PFSK-1 (cell line): ENCODE data around the gene CTNNA1.

Source experiments
- FOXP2 ChIP-seq: optimal IDR thresholded peaks from 2 replicates; pipeline ENCODE3; 2011; ENCODE audit warnings: borderline replicate concordance, control low read depth, inconsistent platforms; ENCODE audit not compliant: insufficient read depth; ENCODE audit errors: extremely low read length, extremely low read depth
- POLR2AphosphoS5 ChIP-seq: IDR thresholded peaks from 2 replicates; pipeline ENCODE4 v1.6.1; 2012; ENCODE audit warnings: low read depth, mild to moderate bottlenecking, control low read depth, low read length, moderate library complexity
- SIN3A ChIP-seq: IDR thresholded peaks from 2 replicates; pipeline ENCODE4 v1.6.1; 2012; ENCODE audit warnings: mild to moderate bottlenecking, low read length, moderate library complexity, borderline replicate concordance; ENCODE audit not compliant: insufficient read depth
- TAF1 ChIP-seq: IDR thresholded peaks from 2 replicates; pipeline ENCODE4 v1.6.1; 2012; ENCODE audit warnings: low read length, control low read depth, borderline replicate concordance; ENCODE audit not compliant: insufficient read depth
- TF ChIP-seq, protein P1 (sequence below), 2 experiments: IDR thresholded peaks; 2 replicates each; pipeline versions ENCODE4 v1.6.1 to v1.8.0; 2011 to 2012; ENCODE audit warnings: low read depth in 2 of 2, low read length in 2 of 2, control low read depth in 1 of 2, inconsistent platforms in 1 of 2, mild to moderate bottlenecking in 1 of 2, moderate library complexity in 1 of 2; ENCODE audit not compliant: insufficient read depth in 1 of 2

The CTNNA1 gene

DNA sequence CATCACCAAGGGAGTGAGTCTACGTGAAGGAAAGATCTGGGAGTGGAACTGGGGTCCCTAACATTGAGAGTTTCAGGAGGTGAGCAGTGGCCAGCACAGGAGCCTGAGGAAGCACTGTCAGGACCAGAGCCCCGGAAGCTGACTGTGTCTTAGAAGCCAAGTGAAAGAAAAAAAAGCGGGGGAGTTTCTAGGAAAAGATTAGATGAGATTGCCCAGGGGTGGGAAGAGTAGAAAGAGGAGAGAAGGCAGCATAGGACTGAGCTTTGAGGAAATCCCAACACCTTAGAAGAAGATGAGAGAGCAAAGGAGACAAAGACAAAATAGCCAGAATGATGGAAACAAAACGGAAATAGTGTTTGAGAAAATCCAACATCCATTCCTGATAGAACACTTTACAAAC lies 158.9 kb downstream of the CTNNA1 start:
- TF ChIP-seq SIN3A (no peak), POLR2AphosphoS5 (no peak), TAF1 (no peak), FOXP2 (no peak)
- TF ChIP-seq, protein P1, sequence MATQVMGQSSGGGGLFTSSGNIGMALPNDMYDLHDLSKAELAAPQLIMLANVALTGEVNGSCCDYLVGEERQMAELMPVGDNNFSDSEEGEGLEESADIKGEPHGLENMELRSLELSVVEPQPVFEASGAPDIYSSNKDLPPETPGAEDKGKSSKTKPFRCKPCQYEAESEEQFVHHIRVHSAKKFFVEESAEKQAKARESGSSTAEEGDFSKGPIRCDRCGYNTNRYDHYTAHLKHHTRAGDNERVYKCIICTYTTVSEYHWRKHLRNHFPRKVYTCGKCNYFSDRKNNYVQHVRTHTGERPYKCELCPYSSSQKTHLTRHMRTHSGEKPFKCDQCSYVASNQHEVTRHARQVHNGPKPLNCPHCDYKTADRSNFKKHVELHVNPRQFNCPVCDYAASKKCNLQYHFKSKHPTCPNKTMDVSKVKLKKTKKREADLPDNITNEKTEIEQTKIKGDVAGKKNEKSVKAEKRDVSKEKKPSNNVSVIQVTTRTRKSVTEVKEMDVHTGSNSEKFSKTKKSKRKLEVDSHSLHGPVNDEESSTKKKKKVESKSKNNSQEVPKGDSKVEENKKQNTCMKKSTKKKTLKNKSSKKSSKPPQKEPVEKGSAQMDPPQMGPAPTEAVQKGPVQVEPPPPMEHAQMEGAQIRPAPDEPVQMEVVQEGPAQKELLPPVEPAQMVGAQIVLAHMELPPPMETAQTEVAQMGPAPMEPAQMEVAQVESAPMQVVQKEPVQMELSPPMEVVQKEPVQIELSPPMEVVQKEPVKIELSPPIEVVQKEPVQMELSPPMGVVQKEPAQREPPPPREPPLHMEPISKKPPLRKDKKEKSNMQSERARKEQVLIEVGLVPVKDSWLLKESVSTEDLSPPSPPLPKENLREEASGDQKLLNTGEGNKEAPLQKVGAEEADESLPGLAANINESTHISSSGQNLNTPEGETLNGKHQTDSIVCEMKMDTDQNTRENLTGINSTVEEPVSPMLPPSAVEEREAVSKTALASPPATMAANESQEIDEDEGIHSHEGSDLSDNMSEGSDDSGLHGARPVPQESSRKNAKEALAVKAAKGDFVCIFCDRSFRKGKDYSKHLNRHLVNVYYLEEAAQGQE (IDR thresholded peaks at IDR 0.05; ENCODE audit: insufficient read depth in 1 of 2, low read depth in 2 of 2, low read length in 2 of 2), result no peak

GRCh38 chr5:138913773-138914172 lies 160.5 kb downstream of the CTNNA1 start:
- TF ChIP-seq TAF1 (no peak), POLR2AphosphoS5 (no peak), FOXP2 (no peak), SIN3A (no peak)
- TF ChIP-seq, protein P1 (IDR thresholded peaks at IDR 0.05; ENCODE audit: insufficient read depth in 1 of 2, low read depth in 2 of 2, low read length in 2 of 2), result no peak

GRCh38 chr5:138914338-138914737 lies 161.1 kb downstream of the CTNNA1 start:
- TF ChIP-seq TAF1 (no peak), SIN3A (no peak), FOXP2 (no peak), POLR2AphosphoS5 (no peak)
- TF ChIP-seq, protein P1 (IDR thresholded peaks at IDR 0.05; ENCODE audit: insufficient read depth in 1 of 2, low read depth in 2 of 2, low read length in 2 of 2), result no peak

DNA sequence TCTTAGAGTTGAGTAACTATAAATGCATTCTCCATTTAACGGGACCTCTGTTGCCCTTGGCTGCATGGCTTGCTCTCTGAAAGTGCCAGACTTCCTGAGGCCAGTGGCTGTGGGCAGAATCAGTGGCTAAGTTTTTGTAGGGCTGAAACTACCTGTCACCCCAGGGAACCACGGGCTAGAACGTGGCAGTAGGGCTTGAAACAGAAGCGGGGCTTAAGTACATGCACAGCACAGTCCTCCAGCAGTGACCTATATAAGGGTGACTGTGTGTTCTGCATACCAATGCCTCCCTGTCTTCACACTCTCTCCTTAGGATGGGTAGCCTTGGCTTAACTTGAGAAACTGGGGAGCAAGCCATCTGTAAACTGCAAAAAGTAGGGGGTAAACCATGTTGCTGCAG lies 165.5 kb downstream of the CTNNA1 start:
- TF ChIP-seq POLR2AphosphoS5 (no peak), TAF1 (no peak), FOXP2 (no peak)
- TF ChIP-seq, protein P1 (IDR thresholded peaks at IDR 0.05; ENCODE audit: insufficient read depth in 1 of 2, low read depth in 2 of 2, low read length in 2 of 2), result no peak

DNA sequence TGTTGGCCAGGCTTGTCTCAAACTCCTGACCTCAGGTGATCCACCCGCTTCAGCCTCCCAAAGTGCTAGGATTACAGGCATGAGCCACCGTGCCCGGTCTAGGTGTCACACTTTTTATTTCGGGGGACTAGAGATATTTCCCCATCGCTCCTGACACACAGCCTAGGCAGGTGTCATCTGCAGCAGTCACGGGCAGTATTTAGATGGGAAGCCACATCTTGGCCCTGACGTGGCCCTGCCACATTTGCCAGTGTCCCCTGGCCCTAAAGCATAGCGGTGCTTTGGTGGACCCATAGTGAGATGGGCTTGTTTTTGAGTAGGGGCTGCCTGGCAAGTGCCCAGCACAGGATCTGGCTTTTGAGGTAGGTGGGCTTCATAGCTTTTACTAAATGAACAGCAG lies 167.0 kb downstream of the CTNNA1 start:
- TF ChIP-seq TAF1, result no peak
- TF ChIP-seq SIN3A, result no peak
- no peak for TF ChIP-seq FOXP2
- no peak for TF ChIP-seq POLR2AphosphoS5
- TF ChIP-seq, protein P1 (IDR thresholded peaks at IDR 0.05; ENCODE audit: insufficient read depth in 1 of 2, low read depth in 2 of 2, low read length in 2 of 2), result no peak
